HL-60 (cell line): ENCODE data around the gene RAB11FIP2.

Experiments used
- CTCF ChIP-seq: IDR thresholded peaks from one replicate; pipeline ENCODE4 v1.5.1; 2011; ENCODE audit warnings: low read length, control low read depth, inconsistent platforms; ENCODE audit not compliant: insufficient read depth
- GABPA ChIP-seq: IDR thresholded peaks from 2 replicates; pipeline ENCODE4 v1.6.1; 2012; ENCODE audit warnings: low read depth
- POLR2AphosphoS5 ChIP-seq: IDR thresholded peaks from 2 replicates; pipeline ENCODE4 v1.6.1; 2012; ENCODE audit warnings: low read depth
- SPI1 ChIP-seq: IDR thresholded peaks from 2 replicates; pipeline ENCODE4 v1.6.1; 2012; ENCODE audit warnings: low read depth, mild to moderate bottlenecking, borderline replicate concordance
- TF ChIP-seq, protein P1 (sequence below): IDR thresholded peaks from 2 replicates; pipeline ENCODE4 v1.6.1; 2012; ENCODE audit warnings: low read depth; ENCODE audit not compliant: insufficient replicate concordance

DNA sequence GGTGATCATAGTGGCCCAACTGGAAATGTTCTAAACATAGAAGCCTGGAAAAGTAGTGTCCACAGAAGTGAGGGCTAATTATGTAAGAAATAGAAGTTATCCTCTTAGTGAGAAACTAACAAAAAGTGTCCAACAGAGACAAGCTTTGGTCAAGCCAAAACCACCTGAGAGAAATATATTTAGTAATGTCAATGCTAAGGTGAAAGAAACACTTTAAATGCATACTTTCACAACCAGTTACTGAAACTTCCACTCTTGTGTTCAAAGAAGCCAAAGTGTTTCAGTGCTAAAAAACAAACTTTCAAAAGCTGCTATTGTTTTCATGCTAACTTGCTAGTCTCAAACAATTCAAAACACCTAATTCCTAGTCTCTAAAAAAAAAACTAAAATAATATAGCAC is 18.1 kb downstream of the RAB11FIP2 start:
- no peak for TF ChIP-seq CTCF
- TF ChIP-seq, protein P1, sequence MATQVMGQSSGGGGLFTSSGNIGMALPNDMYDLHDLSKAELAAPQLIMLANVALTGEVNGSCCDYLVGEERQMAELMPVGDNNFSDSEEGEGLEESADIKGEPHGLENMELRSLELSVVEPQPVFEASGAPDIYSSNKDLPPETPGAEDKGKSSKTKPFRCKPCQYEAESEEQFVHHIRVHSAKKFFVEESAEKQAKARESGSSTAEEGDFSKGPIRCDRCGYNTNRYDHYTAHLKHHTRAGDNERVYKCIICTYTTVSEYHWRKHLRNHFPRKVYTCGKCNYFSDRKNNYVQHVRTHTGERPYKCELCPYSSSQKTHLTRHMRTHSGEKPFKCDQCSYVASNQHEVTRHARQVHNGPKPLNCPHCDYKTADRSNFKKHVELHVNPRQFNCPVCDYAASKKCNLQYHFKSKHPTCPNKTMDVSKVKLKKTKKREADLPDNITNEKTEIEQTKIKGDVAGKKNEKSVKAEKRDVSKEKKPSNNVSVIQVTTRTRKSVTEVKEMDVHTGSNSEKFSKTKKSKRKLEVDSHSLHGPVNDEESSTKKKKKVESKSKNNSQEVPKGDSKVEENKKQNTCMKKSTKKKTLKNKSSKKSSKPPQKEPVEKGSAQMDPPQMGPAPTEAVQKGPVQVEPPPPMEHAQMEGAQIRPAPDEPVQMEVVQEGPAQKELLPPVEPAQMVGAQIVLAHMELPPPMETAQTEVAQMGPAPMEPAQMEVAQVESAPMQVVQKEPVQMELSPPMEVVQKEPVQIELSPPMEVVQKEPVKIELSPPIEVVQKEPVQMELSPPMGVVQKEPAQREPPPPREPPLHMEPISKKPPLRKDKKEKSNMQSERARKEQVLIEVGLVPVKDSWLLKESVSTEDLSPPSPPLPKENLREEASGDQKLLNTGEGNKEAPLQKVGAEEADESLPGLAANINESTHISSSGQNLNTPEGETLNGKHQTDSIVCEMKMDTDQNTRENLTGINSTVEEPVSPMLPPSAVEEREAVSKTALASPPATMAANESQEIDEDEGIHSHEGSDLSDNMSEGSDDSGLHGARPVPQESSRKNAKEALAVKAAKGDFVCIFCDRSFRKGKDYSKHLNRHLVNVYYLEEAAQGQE: no peak
- no peak for TF ChIP-seq GABPA
- no peak for TF ChIP-seq POLR2AphosphoS5
- TF ChIP-seq SPI1: no peak
